ENCODE results near the gene ATP10A.

ATP10A gene

DNA sequence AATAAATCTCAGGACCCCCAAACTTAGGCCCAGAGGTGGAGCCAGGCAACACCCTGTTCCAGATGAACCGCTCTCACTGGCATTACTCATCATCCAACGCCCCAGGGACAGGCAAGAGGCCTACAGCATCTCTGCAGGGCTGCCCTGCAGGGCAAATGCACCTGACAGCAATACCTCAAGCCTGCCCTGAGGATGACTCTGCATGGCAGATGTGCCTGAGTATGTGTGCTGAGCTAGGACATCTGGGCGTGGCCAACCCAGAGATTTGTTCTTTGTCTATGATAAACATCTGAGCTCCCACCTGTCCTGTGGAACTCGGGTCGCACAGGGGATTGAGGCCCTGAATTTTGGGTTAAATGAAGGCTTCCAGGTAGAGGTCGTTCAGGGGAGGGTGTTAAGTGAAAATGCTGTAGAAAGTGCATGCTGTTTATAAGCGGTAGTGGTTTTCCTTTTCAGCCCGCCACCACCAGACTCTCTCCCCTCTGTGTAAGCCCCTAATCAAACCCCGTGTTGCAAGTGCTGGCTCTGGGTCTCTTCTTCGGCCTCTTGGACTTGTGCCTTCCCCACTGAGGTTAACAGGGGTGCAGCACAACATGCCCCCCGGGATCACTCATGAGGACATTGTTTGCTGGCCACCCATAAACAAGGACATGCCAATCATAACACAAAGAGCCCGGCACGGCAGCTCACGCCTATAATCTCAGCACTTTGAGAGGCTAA lies 92.3 kb downstream of the ATP10A start:
- H3K4me3 ChIP-seq (replicated peaks; ENCODE audit: low read depth, low read length) = no peak overlapping the region
- TF ChIP-seq, protein P1, sequence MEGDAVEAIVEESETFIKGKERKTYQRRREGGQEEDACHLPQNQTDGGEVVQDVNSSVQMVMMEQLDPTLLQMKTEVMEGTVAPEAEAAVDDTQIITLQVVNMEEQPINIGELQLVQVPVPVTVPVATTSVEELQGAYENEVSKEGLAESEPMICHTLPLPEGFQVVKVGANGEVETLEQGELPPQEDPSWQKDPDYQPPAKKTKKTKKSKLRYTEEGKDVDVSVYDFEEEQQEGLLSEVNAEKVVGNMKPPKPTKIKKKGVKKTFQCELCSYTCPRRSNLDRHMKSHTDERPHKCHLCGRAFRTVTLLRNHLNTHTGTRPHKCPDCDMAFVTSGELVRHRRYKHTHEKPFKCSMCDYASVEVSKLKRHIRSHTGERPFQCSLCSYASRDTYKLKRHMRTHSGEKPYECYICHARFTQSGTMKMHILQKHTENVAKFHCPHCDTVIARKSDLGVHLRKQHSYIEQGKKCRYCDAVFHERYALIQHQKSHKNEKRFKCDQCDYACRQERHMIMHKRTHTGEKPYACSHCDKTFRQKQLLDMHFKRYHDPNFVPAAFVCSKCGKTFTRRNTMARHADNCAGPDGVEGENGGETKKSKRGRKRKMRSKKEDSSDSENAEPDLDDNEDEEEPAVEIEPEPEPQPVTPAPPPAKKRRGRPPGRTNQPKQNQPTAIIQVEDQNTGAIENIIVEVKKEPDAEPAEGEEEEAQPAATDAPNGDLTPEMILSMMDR (IDR thresholded peaks at IDR 0.05; ENCODE audit: low read length, missing control alignments) = no peak
- DNase-seq (ENCODE audit: low read depth) = no peak

DNA sequence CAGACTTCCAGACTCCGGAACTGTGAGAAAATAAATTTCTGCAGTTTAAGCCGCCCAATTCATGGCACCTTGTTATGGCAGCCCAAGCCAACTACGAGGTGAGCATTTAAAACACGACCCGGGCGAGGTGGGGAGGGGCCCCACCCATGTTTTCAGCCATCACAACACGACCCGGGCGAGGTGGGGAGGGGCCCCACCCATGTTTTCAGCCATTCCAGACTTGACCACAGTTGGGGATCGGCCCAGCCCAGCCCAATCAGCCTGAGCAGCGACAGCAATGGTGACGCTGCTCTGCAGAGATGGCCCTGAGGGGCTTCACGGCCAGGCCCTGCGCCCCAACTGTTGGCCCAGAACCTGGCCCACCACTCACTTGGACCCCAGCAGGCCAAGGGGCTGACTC lies 93.1 kb downstream of the ATP10A start:
- no peak for DNase-seq (ENCODE audit: low read depth)
- H3K4me3 ChIP-seq (replicated peaks; ENCODE audit: low read depth, low read length) = no peak overlapping the region
- TF ChIP-seq, protein P1 (IDR thresholded peaks at IDR 0.05; ENCODE audit: low read length, missing control alignments) = no peak

DNA sequence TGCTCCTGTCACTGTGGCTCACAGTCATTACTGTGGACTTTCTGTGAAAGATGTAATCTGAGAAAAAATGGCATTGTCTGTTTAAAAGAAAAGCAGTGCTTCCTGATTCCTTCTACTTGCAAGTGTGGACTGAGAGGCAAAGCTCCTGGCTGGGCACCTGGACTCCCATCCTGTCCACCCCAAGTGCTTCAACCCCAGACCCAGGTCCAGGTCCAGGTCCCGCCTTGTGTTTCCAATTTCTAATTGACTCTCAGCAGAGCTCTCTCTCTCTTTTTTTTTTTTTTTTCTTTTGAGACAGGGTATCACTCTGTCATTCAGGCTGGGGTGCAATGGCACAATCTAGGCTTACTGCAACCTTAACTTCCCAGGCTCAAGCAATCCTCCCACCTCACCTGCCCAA lies 94.9 kb downstream of the ATP10A start:
- no peak overlapping the region for H3K4me3 ChIP-seq (replicated peaks; ENCODE audit: low read depth, low read length)
- no peak for DNase-seq (ENCODE audit: low read depth)
- TF ChIP-seq, protein P1 (IDR thresholded peaks at IDR 0.05; ENCODE audit: low read length, missing control alignments) = no peak

DNA sequence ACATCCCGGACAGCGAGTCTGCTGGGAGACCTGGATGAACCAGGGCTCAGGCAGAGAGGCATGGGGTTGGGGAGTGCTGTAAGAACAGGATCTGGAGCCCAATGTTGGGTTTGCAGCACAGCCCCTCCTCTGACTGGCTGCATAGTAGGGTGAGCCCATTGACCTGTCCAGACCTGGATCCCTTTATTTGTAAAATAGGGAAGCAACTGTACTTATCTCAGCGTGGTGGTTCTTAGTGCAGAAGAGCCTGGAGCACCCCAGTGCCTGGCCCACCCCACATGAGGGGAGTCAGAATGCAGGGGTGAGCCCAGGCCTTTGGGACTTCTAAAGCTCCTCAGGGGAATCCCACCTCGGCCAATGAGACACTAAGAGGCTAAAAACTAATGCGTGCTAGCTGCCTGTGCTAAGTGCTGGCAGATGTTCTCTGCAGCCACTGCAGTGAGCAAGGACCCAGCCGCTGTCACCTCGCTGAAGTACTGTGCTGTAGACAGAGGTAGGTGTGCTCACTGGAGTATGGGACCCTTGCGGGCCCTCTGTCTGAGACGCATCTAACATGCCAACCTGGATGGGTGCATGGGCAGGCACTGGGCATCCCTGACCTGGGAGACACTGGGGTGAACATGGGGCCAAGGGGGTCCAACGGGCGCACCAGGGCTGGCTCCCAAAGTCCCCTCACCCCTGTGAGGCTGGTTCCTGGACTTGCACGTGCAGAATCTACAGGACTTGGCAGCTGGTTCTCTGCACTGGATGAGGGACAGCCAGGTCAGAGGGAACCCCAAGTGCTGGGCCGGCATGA lies 95.6 kb downstream of the ATP10A start:
- TF ChIP-seq, protein P1 (IDR thresholded peaks at IDR 0.05; ENCODE audit: low read length, missing control alignments) = no peak
- no peak overlapping the region for H3K4me3 ChIP-seq (replicated peaks; ENCODE audit: low read depth, low read length)
- no peak for DNase-seq (ENCODE audit: low read depth)

DNA sequence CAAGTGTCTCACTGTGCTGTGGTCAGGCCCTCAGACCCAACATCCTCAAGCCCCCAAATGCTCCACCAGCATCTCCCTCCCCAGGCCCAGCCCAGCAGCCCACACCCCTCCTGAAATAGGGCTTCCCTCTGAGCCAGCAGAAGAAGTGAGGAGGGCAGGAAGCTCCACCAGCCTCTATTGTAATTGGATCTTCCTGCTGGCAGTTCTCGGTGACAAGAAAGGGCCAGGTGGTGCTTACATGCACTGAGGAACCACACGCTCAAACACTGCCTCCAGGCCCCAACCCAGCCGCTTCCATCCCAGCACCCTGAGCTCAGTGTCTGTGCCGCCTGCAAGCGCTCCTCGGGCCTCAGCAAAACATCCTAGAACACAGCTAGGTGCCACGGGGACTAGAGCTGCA lies 96.7 kb downstream of the ATP10A start:
- H3K4me3 ChIP-seq (replicated peaks; ENCODE audit: low read depth, low read length) = no peak overlapping the region
- TF ChIP-seq, protein P1 (IDR thresholded peaks at IDR 0.05; ENCODE audit: low read length, missing control alignments) = no peak
- DNase-seq (ENCODE audit: low read depth) = no peak

DNA sequence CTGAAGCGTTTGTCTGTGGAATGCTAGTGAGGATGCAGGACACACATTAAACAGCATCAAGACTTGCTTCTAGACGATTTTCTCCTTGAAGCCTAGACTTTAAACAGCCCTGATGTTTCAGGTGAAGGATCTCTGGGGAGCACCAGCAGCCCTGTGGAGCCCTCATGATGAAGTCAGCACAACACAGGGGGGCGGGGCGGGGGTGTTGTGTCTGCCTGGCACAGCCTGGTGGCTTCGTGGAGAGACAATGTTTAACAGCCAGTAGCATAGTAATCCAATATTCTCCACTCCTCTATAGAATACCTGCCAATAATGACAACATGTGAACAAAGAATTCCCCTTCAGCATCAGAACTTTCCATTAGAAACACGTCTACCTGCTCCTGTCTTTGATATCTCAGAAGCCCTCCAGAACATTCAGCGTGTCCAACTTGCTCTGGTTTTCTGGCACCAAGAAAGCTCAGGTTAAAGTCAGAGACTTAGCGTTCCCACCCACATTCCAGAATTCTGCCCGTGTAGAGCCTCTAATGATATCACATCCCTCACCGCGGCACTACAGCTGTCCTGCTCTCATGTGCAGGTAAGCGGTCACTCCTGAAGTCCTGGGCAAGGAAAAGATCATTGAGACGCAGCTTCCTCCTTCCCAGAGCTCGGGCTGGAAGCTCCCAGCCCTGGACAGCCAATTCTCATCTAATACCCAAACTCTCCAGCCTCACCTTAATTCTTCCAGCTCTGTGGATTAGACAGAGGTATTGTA lies 98.0 kb downstream of the ATP10A start:
- no peak overlapping the region for H3K4me3 ChIP-seq (replicated peaks; ENCODE audit: low read depth, low read length)
- TF ChIP-seq, protein P1 (IDR thresholded peaks at IDR 0.05; ENCODE audit: low read length, missing control alignments) = no peak
- DNase-seq (ENCODE audit: low read depth) = no peak

Data from fibroblast of pulmonary artery (primary cell).